Vagina (tissue), 2 donors: ENCODE measurements around the gene BPIFB1.

Experiments used
- POLR2A ChIP-seq, 2 donors: fragments of 450-650 bp; IDR thresholded peaks; one replicate each; pipeline ENCODE4 v1.6.1; 2017; ENCODE audit warnings: antibody characterized with exemption in 2 of 2, mild to moderate bottlenecking in 2 of 2, moderate library complexity in 2 of 2
- TF ChIP-seq, protein P1 (sequence below), 3 experiments: fragments of 450-650 bp in 2 of 3; fragments of 200-600 bp in 1 of 3; sonication (generic) in 1 of 3; IDR thresholded peaks; one replicate each; pipeline ENCODE4 v1.5.1; 2017 to 2019; ENCODE audit warnings: antibody characterized with exemption in 3 of 3, mild to moderate bottlenecking in 2 of 3, moderate library complexity in 2 of 3

- TF ChIP-seq POLR2A (IDR thresholded peaks at IDR 0.05): no peak
- TF ChIP-seq, protein P1, sequence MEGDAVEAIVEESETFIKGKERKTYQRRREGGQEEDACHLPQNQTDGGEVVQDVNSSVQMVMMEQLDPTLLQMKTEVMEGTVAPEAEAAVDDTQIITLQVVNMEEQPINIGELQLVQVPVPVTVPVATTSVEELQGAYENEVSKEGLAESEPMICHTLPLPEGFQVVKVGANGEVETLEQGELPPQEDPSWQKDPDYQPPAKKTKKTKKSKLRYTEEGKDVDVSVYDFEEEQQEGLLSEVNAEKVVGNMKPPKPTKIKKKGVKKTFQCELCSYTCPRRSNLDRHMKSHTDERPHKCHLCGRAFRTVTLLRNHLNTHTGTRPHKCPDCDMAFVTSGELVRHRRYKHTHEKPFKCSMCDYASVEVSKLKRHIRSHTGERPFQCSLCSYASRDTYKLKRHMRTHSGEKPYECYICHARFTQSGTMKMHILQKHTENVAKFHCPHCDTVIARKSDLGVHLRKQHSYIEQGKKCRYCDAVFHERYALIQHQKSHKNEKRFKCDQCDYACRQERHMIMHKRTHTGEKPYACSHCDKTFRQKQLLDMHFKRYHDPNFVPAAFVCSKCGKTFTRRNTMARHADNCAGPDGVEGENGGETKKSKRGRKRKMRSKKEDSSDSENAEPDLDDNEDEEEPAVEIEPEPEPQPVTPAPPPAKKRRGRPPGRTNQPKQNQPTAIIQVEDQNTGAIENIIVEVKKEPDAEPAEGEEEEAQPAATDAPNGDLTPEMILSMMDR (IDR thresholded peaks at IDR 0.05): no peak
These were observed 46.7 kb upstream of the BPIFB1 start for GRCh38 chr20:33236351-33236750.
